H1 (cell line): Measurements from ENCODE around the gene BCL2L13. TPM values are rescaled to one million over a fixed set of nuclear protein-coding genes. Genes with fewer than 3 reads are reported as not detected.

Source experiments
- CTCF ChIA-PET: fragments of 300-600 bp; sonication (Branson Sonifier 250); formaldehyde crosslinking; loops from one replicate; lab custom pipeline; 2021; ENCODE audit not compliant: partially characterized antibody; lab: Charles Lee
- POLR2A ChIA-PET: fragments of 300-600 bp; sonication (Branson Sonifier 250); formaldehyde crosslinking; loops from one replicate; lab custom pipeline; 2021; ENCODE audit warnings: inconsistent platforms; ENCODE audit not compliant: partially characterized antibody; lab: Charles Lee
- DNase-seq, 2 experiments: peaks; one replicate each; pipeline versions ENCODE4 v3.0.0 to v3.0.0-alpha.2; 2010 to 2022; ENCODE audit warnings: low spot score in 2 of 2, low read depth in 1 of 2, mixed read lengths in 1 of 2
- FAIRE-seq: peaks from 2 replicates; lab custom pipeline; 2011; peaks lifted over from hg19 to GRCh38; lab: Jason Lieb, UNC
- H2AFZ ChIP-seq: 2 replicates; pipeline ENCODE4 v1.8.1; 2012; ENCODE audit warnings: low read length, inconsistent platforms
- H2AK5ac ChIP-seq: 2 replicates; pipeline ENCODE4 v1.6.1; 2013; ENCODE audit warnings: low read depth, low read length
- H2BK120ac ChIP-seq: replicated peaks from 2 replicates; pipeline ENCODE3; 2013; ENCODE audit warnings: low read depth, low read length, inconsistent platforms
- H2BK12ac ChIP-seq: 2 replicates; pipeline ENCODE4 v1.6.1; 2013; ENCODE audit warnings: low read depth, low read length
- H2BK15ac ChIP-seq: 2 replicates; pipeline ENCODE4 v1.6.1; 2013; ENCODE audit warnings: low read length
- H2BK20ac ChIP-seq: 2 replicates; pipeline ENCODE4 v1.6.1; 2013; ENCODE audit warnings: low read length
- H2BK5ac ChIP-seq: 2 replicates; pipeline ENCODE4 v1.6.1; 2013; ENCODE audit warnings: low read depth, low read length
- H3K14ac ChIP-seq: 2 replicates; pipeline ENCODE4 v1.6.1; 2013; ENCODE audit warnings: inconsistent platforms; ENCODE audit not compliant: insufficient read length
- H3K18ac ChIP-seq: 2 replicates; pipeline ENCODE4 v1.6.1; 2013; ENCODE audit warnings: low read length; ENCODE audit errors: extremely low read depth
- H3K23ac ChIP-seq: 2 replicates; pipeline ENCODE4 v1.6.1; 2013; ENCODE audit warnings: inconsistent platforms; ENCODE audit not compliant: insufficient read length
- H3K23me2 ChIP-seq: 2 replicates; pipeline ENCODE4 v1.6.1; 2013; ENCODE audit warnings: low read depth, low read length
- H3K27ac ChIP-seq: 2 replicates; pipeline ENCODE4 v1.6.1; 2011; ENCODE audit warnings: low read depth, low read length, inconsistent platforms
- H3K27me3 ChIP-seq, 4 experiments: replicated peaks in 1 of 4; 1 replicate in 1 of 4; 2 replicates in 3 of 4; pipeline versions ENCODE4 v1.6.1 to v1.8.1; 2011 to 2013; ENCODE audit warnings: low read length in 3 of 4, mild to moderate bottlenecking in 3 of 4, inconsistent platforms in 2 of 4, mixed read lengths in 2 of 4, moderate library complexity in 1 of 4; ENCODE audit not compliant: control insufficient read depth in 3 of 4, insufficient read depth in 3 of 4; ENCODE audit errors: extremely low read depth in 1 of 4
- H3K36me3 ChIP-seq, 4 experiments: 2 replicates each; pipeline versions ENCODE4 v1.6.1 to v1.8.1; 2011 to 2013; ENCODE audit warnings: mild to moderate bottlenecking in 4 of 4, low read length in 3 of 4, moderate library complexity in 2 of 4, control low read depth in 1 of 4, inconsistent platforms in 1 of 4; ENCODE audit not compliant: insufficient read depth in 4 of 4, control insufficient read depth in 2 of 4
- H3K4ac ChIP-seq: replicated peaks from 2 replicates; pipeline ENCODE3; 2013; ENCODE audit warnings: low read length, low read depth, mixed read lengths, inconsistent platforms; ENCODE audit not compliant: insufficient read length
- H3K4me1 ChIP-seq, 4 experiments: replicated peaks in 1 of 4; 1 replicate in 1 of 4; 2 replicates in 3 of 4; pipeline versions ENCODE4 v1.6.1 to v1.8.1; 2011 to 2013; ENCODE audit warnings: low read length in 3 of 4, inconsistent platforms in 2 of 4, mixed read lengths in 1 of 4; ENCODE audit not compliant: insufficient read depth in 4 of 4, control insufficient read depth in 3 of 4
- H3K4me2 ChIP-seq, 2 experiments: 2 replicates each; pipeline versions ENCODE4 v1.6.1 to v1.8.1; 2011 to 2013; ENCODE audit warnings: low read depth in 2 of 2, low read length in 2 of 2, control low read depth in 1 of 2, inconsistent platforms in 1 of 2, mild to moderate bottlenecking in 1 of 2; ENCODE audit not compliant: insufficient read depth in 1 of 2
- H3K4me3 ChIP-seq, 4 experiments: fragments of 200-600, 300-600 bp in 1 of 4; sonication (generic), shearing (Covaris generic), sonication (Bioruptor Twin) in 1 of 4; 2 replicates each; pipeline versions ENCODE4 v1.5.1 to v1.8.1; 2011 to 2016; ENCODE audit warnings: low read length in 4 of 4, low read depth in 3 of 4, control low read depth in 2 of 4, inconsistent platforms in 2 of 4, mild to moderate bottlenecking in 2 of 4, mixed read lengths in 1 of 4, moderate library complexity in 1 of 4; ENCODE audit not compliant: insufficient read depth in 2 of 4; ENCODE audit errors: extremely low read depth in 1 of 4
- H3K56ac ChIP-seq: replicated peaks from 2 replicates; pipeline ENCODE3; 2013; ENCODE audit warnings: low read depth, mild to moderate bottlenecking, mixed read lengths, low read length, inconsistent platforms; ENCODE audit not compliant: insufficient read length
- H3K79me1 ChIP-seq: 2 replicates; pipeline ENCODE4 v1.6.1; 2013; ENCODE audit warnings: low read depth, low read length, control low read depth
- H3K79me2 ChIP-seq, 2 experiments: 2 replicates each; pipeline versions ENCODE4 v1.6.1 to v1.8.1; 2012 to 2013; ENCODE audit warnings: low read length in 2 of 2, mild to moderate bottlenecking in 2 of 2, inconsistent platforms in 1 of 2; ENCODE audit not compliant: insufficient read depth in 2 of 2, control insufficient read depth in 1 of 2
- H3K9ac ChIP-seq, 4 experiments: replicated peaks in 1 of 4; 1 replicate in 1 of 4; 2 replicates in 3 of 4; pipeline versions ENCODE4 v1.6.1 to v1.8.1; 2011 to 2013; ENCODE audit warnings: low read depth in 3 of 4, low read length in 3 of 4, control low read depth in 2 of 4, mild to moderate bottlenecking in 2 of 4, moderate library complexity in 2 of 4, inconsistent platforms in 1 of 4; ENCODE audit errors: extremely low read depth in 1 of 4
- H3K9me3 ChIP-seq, 2 experiments: 2 replicates each; pipeline versions ENCODE4 v1.6.1 to v1.8.1; 2012 to 2013; ENCODE audit warnings: mild to moderate bottlenecking in 2 of 2, moderate library complexity in 2 of 2, control low read depth in 1 of 2, inconsistent platforms in 1 of 2, low read depth in 1 of 2, low read length in 1 of 2, mixed read lengths in 1 of 2; ENCODE audit not compliant: insufficient read depth in 2 of 2
- H4K20me1 ChIP-seq, 2 experiments: replicated peaks in 1 of 2; 2 replicates each; pipeline versions ENCODE3 to v1.8.1; 2011 to 2013; ENCODE audit warnings: inconsistent platforms in 2 of 2, low read length in 2 of 2, mild to moderate bottlenecking in 1 of 2; ENCODE audit not compliant: insufficient read depth in 2 of 2, control insufficient read depth in 1 of 2
- H4K5ac ChIP-seq: 2 replicates; pipeline ENCODE4 v1.6.1; 2013; ENCODE audit warnings: low read length, low read depth, mixed read lengths, inconsistent platforms; ENCODE audit not compliant: insufficient read length
- H4K8ac ChIP-seq: 2 replicates; pipeline ENCODE4 v1.8.0; 2013; ENCODE audit warnings: mild to moderate bottlenecking, moderate library complexity, low read length, inconsistent platforms; ENCODE audit not compliant: insufficient read depth; ENCODE audit errors: extremely low read depth
- H4K91ac ChIP-seq: replicated peaks from 2 replicates; pipeline ENCODE3; 2013; ENCODE audit warnings: low read length, mixed read lengths, inconsistent platforms; ENCODE audit not compliant: insufficient read length
- ATF2 ChIP-seq: IDR thresholded peaks from 2 replicates; pipeline ENCODE4 v1.6.1; 2012; ENCODE audit warnings: low read length, inconsistent platforms
- BACH1 ChIP-seq: IDR thresholded peaks from 2 replicates; pipeline ENCODE4 v1.6.1; 2012; ENCODE audit warnings: low read length, improper control_type of control experiment
- BCL11A ChIP-seq, 2 experiments: IDR thresholded peaks; one replicate each; pipeline ENCODE4 v1.6.1; 2011; ENCODE audit warnings: low read depth in 2 of 2, low read length in 2 of 2, mild to moderate bottlenecking in 2 of 2
- CREB1 ChIP-seq: IDR thresholded peaks from 2 replicates; pipeline ENCODE4 v1.6.1; 2012; ENCODE audit warnings: inconsistent platforms
- EZH2 ChIP-seq: fragments of 200-600 bp; sonication (generic); IDR thresholded peaks from 2 replicates; pipeline ENCODE4 v1.7.1; 2012; ENCODE audit warnings: low read depth, mild to moderate bottlenecking, moderate library complexity, low read length, inconsistent platforms; ENCODE audit not compliant: severe bottlenecking
- KDM4A ChIP-seq: IDR thresholded peaks from one replicate; pipeline ENCODE4 v1.7.1; 2012; ENCODE audit warnings: low read depth, mild to moderate bottlenecking, moderate library complexity, low read length, inconsistent platforms; ENCODE audit not compliant: severe bottlenecking
- MAX ChIP-seq: IDR thresholded peaks from 2 replicates; pipeline ENCODE4 v1.6.1; 2012; ENCODE audit warnings: inconsistent platforms
- PHF8 ChIP-seq: fragments of 200-600 bp; sonication (generic); conservative IDR thresholded peaks from 2 replicates; pipeline ENCODE4 v1.7.1; 2012; ENCODE audit warnings: low read depth, mild to moderate bottlenecking, inconsistent platforms, low read length, moderate library complexity
- RBBP5 ChIP-seq: IDR thresholded peaks from 2 replicates; pipeline ENCODE4 v1.7.1; 2012; ENCODE audit warnings: low read depth, mild to moderate bottlenecking, inconsistent platforms, low read length, moderate library complexity, borderline replicate concordance
- RXRA ChIP-seq: IDR thresholded peaks from 2 replicates; pipeline ENCODE4 v1.6.1; 2011; ENCODE audit warnings: low read depth, mild to moderate bottlenecking, low read length, moderate library complexity; ENCODE audit not compliant: insufficient read depth
- SIRT6 ChIP-seq: IDR thresholded peaks from one replicate; pipeline ENCODE4 v1.7.1; 2012; ENCODE audit warnings: low read length, inconsistent platforms
- SP1 ChIP-seq: IDR thresholded peaks from 2 replicates; pipeline ENCODE4 v1.6.1; 2011; ENCODE audit warnings: low read depth, low read length
- WGBS, 2 experiments: shearing (Covaris generic) in 1 of 2; methylation state at CpG; one replicate each; pipeline versions ENCODE4 v1.1.6 to v1.1.7; 2013 to 2015; ENCODE audit warnings: low lambda C conversion rate in 2 of 2, mixed read lengths in 2 of 2, inconsistent platforms in 1 of 2, low coverage in 1 of 2, missing lambda C conversion rate in 1 of 2; ENCODE audit not compliant: insufficient replicate concordance in 2 of 2, insufficient coverage in 1 of 2, insufficient read length in 1 of 2; ENCODE audit errors: extremely low coverage in 1 of 2, missing lambda C conversion rate in 1 of 2; 5-methylcytosine and 5-hydroxymethylcytosine counted together
- polyA plus RNA-seq, 7 experiments: library from polyadenylated mRNA; depleted of rRNA in 3 of 7; stranded (reverse) in 5 of 7; unstranded in 2 of 7; fragments of >200 nt in 5 of 7; fragments of 200-250 nt in 2 of 7; gene quantifications; 1 replicate in 5 of 7; 2 replicates in 1 of 7; 4 replicates in 1 of 7; pipeline versions ENCODE4 v1.2.1 to v1.2.3, GENCODE V29; 2011 to 2013; ENCODE audit warnings: missing spikeins in 2 of 7, mixed read lengths in 2 of 7
- total RNA-seq: library from RNA; stranded (reverse); fragmentation: NEBNext Ultra II Directional; extraction: Animal tissue kit (Norgen Biotek cat#: 25700); gene quantifications from 2 replicates; pipeline ENCODE4 v1.2.1, GENCODE V29; 2021

The BCL2L13 gene
- total and polyA plus RNA-seq, 2 of the 8 experiments (the other 6 are each of a cell fraction or from before 2014, with no cell fraction given) = 20.7 to 35.0 TPM

GRCh38 chr22:17603668-17604067 lies 34.9 kb upstream of the BCL2L13 start:
- no peak overlapping the region for H3K4ac ChIP-seq
- H2BK12ac ChIP-seq = no peak overlapping the region
- H3K4me3 ChIP-seq = no peak overlapping the region
- no peak for DNase-seq
- H3K9me3 ChIP-seq = no peaks in the 10 kb centered on the region
- H4K91ac ChIP-seq = no peak overlapping the region
- no peak for FAIRE-seq
- H3K18ac ChIP-seq = no peak overlapping the region
- H3K27me3 ChIP-seq = no peaks in the 10 kb centered on the region
- no peak overlapping the region for H2AK5ac ChIP-seq
- H2BK15ac ChIP-seq = no peak overlapping the region
- H2BK5ac ChIP-seq = no peak overlapping the region
- H3K27ac ChIP-seq = no peak overlapping the region
- H3K23me2 ChIP-seq = no peaks in the 10 kb centered on the region
- no peak overlapping the region for H2BK120ac ChIP-seq
- no peak overlapping the region for H3K56ac ChIP-seq
- ChIA-PET CTCF (interaction anchor here (1.3 to 1.4 kb wide), 2 partner anchors 15 to 24 kb away, joined by 3 read pairs; no protein-coding TSS in a partner anchor), POLR2A (no interaction called here)
- H3K23ac ChIP-seq = no peak overlapping the region
- no peak overlapping the region for H2BK20ac ChIP-seq
- peaks cover 1 to 2% of the 10 kb centered on the region in 2 experiments for H4K20me1 ChIP-seq
- H3K9ac ChIP-seq = no peak overlapping the region
- H4K8ac ChIP-seq = no peak overlapping the region
- no peak overlapping the region for H3K14ac ChIP-seq
- H3K79me2 ChIP-seq = 0 out of 4 replicates have a peak, but pooled peaks cover 0 to 6% of the 10 kb centered on the region in 2 experiments
- no peak overlapping the region for H2AFZ ChIP-seq
- H4K5ac ChIP-seq = no peak overlapping the region
- H3K36me3 ChIP-seq = peaks cover 5 to 36% (median 21%) of the 10 kb centered on the region in 4 experiments; a peak in 7 of 8 replicates
- no peaks in the 10 kb centered on the region; the same call in 1 of the 2 replicates for H3K79me1 ChIP-seq
- WGBS, 2 experiments = 93% methylated on average over 4 of the region's 4 CpGs; no CpG with 5 or more reads in 1 of the 2 experiments
- H3K4me2 ChIP-seq = no peak overlapping the region
- no peaks in the 10 kb centered on the region for H3K4me1 ChIP-seq
- TF ChIP-seq PHF8 (no peak), KDM4A (no peak), SP1 (no peak), CREB1 (no peak), BCL11A (IDR thresholded peaks at IDR 0.05; ENCODE audit: low read depth in 2 of 2, low read length in 2 of 2) (no peak), RBBP5 (no peak), ATF2 (no peak), SIRT6 (no peak), RXRA (no peak), MAX (no peak), BACH1 (no peak), EZH2 (no peak)
